ENCODE measurements around the gene TESPA1.
"Not testable (repeated sequence)": the region's sequence is repeated elsewhere in the genome, so short reads cannot be mapped to it uniquely, and the experiment has no call there.

Gene TESPA1

DNA sequence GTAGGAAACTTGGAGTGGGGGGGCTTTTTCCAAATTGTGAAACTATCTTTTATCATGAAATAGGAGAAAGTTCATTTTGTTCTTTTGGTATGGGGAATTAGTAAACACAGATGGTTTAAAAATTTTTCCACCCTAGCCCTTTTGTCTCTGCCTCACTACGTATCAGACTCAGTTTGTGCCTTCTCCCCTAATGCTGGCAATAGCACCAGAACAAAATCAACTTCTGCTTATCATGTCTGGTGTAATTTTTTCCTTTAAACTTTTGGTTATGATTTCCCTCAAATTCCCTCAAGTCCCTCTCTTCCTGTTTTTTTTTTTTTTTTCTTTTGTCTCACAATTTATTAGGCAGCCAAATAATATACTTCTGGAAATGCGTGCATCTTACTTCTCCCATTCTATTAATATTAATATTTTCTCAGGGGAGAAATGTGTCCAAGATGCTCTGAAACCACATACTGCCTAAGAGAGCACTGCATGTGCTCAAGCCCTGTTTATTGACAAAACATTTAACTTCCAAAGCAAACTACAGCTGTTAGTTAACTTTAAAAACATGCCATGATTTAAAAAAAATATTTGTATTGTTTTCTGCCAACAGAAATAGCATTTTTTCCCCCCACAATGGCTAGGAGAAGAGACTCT is 35.4 kb downstream of the TESPA1 start:
- no peak for DNase-seq (ENCODE audit: low read depth in 3 of 3, low spot score in 1 of 3)

DNA sequence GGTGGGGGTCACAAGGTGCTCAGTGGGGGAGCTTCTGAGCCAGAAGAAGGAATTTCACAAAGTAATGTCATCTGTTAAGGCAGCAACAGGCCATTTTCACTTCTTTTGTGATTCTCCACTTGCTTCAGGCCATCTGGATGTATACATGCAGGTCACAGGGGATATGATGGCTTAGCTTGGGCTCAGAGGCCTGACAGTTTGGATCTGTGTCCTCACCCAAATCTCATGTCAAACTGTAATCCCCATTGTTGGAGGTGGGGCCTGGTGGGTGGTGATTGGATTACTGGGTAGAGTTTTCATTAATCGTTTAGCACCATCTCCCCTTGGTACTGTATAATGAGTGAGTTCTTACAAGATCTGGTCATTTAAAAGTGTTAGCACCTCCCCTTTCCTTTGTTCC is 36.4 kb downstream of the TESPA1 start:
- DNase-seq (ENCODE audit: low read depth in 3 of 3, low spot score in 1 of 3), result no peak

DNA sequence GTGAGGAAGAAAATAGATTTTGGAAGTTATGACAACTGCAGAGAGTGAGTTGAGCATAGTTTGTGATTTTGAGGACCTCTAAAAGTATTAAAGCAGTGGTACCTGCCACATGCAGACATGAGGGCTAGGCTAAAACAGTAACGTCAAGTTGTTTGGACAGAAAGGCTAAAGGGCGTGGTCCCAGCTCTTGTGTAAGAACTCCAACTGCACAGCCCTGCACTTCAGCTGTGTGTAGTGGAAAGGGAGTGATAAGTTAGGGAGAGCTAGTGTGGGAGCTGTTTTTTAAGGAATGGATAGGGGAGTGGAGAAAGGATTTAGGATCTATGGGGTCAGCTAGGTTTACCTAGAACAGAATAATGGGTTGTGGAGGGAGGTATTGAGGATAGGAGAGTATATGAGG is 39.5 kb downstream of the TESPA1 start:
- DNase-seq (ENCODE audit: low read depth in 3 of 3, low spot score in 1 of 3), result no peak

DNA sequence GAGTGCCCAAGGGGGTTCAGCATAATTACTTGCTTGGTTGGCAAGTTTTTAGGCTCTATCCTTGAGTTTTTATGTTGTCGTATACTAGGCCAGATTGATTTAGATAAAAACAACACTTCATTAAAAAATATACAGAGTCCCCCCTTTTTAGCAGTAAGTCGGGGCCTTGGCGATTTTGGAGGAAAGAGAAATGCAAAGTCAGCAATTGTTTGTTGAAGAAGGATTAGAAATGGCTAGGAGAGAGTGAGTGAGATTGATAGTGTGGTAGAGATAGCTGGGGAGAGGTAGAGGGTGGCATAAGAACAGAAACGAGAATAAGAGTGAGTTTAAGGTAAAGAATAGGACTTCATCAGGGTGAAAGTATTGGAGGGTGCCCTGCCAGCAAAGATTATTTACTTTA is 41.3 kb downstream of the TESPA1 start:
- DNase-seq (ENCODE audit: low read depth in 3 of 3, low spot score in 1 of 3), result not testable (repeated sequence)

DNA sequence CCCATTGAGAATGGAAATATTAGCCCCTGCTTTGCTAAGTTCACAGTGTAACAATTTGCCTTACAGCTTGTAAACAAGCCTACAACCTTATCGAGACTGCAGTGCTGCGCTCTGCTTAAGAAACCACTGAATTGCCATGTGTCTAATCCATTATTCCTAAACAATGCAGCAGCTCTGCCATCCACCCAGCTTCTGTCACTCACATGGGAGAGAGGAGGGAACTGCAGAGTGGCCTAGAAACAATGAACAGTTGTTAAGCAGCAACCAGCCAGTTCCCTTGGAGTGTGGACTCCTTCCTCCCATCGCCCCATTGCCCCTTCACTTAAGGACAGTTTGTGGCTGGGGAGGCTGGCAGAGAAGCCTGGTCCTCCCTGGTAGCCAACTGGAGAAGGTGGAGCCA is 42.9 kb downstream of the TESPA1 start:
- no peak for DNase-seq (ENCODE audit: low read depth in 3 of 3, low spot score in 1 of 3)

DNA sequence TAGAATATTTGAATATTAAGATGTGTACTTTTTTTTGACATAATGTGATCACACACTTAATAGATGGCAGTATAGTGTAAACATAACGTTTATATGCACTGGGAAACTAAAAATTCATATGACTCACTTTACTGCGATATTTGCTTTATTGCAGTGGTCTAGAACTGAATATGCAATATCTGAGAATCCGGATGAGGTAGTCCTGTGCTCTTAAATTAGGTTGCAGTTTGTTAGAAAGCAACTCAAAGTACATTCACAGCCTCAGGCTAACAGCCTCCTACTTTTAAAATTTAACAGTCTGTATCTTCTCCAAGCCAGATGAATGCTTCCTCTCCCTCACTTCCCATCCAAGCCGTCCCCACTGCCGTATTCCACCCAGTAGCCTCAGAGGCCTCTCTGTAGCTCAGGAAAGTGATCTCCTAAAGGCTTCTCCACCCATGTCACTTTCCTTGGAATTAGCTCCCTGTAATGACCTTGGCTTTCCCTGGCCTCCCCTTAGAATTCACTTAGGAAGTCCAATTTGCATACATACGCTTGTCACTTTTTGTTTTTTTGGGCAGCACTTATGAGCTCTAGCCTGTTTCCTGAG is 43.7 kb downstream of the TESPA1 start:
- no peak for DNase-seq (ENCODE audit: low read depth in 3 of 3, low spot score in 1 of 3)

DNA sequence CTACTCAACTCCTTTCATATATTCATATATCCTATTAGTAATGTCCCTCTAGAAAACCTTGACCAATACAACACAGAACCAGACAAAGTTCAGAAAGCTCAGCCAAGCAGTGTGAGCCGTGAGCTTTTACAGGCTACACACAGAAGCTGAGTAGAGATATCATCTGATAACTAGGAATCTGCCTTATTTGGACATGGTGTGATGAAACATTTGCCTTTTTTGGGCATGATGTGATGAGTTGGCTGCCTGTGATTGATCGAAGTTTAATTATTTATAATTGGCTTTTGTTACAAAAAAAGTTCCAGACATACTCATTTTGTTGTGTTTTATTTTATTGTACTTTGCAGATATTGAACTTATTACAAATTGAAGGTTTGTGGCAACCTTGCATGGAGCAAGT is 46.6 kb downstream of the TESPA1 start:
- no peak for DNase-seq (ENCODE audit: low read depth in 3 of 3, low spot score in 1 of 3)

DNA sequence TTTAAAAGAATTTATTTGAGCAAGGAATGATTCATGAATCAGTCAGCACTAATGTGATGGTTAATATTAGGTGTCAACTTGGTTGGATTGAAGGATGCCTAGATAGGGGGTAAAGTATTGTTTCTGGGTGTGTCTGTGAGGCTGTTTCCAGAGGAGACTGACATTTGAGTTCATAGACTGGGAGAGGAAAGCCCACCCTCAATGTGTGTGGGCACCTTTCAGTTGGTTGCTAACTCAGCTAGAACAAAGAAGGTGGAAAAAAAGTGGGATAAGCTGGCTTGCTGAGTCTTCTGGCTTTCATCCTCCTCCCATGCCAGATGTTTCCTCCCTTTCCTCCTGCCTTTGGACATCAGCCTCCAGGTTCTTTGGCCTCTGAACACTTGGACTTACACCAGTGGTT is 47.2 kb downstream of the TESPA1 start:
- no peak for DNase-seq (ENCODE audit: low read depth in 3 of 3, low spot score in 1 of 3)

DNA sequence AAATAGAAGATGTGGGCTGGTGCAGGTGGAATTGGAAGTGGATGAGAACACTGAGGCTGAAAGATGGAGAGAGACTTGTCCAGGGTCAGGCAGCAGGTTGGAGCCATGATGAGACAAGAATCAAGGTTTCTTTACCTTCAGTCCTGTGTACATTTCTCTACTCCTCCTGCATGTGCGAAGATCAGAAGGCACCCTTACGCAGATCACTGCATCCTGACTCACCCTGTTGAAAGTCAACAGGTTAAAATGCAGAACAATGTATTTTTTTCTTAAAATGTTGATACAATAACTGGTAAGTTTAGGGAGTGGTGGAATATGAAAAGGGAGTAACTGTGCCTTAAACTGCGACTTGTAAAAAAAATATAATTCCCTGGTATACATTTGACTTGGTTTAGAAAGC is 47.8 kb downstream of the TESPA1 start:
- no peak for DNase-seq (ENCODE audit: low read depth in 3 of 3, low spot score in 1 of 3)

DNA sequence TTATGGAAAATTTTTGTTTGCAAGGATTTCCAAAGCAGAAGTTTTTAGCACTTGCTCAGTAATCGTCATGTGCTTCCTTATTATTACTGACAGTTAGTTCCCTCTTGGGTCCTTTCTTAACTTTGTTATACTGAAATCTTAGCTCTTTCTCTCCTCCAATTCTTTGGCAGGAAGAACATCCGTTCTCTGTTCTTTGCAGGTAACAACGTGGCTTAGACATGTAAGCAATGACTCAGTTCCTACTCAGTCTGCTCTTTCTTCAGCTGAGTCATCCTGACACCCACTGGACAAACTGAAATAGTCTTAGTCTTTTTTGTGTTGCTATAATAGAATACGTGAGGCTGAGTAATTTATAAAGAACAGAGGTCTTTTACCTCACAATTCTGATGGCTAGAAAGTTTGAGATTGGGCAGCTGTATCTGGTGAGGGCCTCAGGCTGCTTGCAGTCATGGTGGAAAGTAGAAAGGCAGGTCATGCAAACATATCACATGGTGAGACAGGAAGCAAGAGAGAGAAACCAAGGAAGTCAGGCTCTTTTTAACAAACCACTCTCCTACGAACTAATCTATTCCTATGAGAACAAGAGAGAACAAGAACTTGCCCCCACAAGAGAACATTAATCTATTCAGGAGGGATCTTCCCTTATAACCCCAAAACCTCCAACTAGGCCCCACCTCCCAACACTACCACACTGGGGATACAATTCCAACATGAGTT is 49.2 kb downstream of the TESPA1 start:
- peak in 2 of 3 donors; percentile 5 to 29 for DNase-seq (ENCODE audit: low read depth in 3 of 3, low spot score in 1 of 3)

DNA sequence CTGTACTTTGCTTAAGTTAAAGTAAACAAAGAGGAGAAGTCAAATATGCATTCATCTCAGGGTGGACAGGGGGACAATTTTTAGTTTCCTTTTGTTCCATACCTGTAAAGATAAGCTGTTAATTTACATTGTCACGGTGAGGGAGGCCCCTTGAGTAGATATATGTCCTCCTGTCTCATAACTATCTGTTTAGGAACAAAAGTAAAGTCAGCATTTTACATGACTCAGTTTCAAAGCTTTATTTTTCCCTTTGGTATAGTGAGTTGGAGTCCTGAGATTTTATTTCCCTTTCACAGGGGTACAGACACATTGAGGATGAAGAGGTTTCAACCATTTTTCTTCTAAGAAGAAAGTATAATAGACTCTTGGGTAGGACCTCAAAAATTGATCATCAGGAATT is 50.1 kb downstream of the TESPA1 start:
- DNase-seq (ENCODE audit: low read depth in 3 of 3, low spot score in 1 of 3), result no peak

DNA sequence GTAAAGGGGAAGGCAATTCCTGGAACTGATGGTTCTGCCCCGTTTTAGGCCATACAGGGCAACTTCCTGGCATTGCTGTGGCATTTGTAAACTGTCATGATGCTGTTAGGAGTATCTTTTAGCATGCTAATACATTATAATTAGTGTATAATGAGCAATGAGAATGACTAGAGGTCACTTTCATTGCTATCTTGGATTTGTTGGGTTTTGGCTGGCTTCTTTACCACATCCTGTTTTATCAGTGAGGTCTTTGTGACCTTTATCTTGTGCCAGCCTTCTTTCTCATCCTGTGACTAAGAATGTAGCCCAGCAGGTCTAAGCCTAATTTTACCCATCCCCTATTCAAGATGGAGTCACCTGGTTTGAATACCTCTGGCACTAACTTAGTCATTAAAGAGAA is 51.2 kb downstream of the TESPA1 start:
- no peak for DNase-seq (ENCODE audit: low read depth in 3 of 3, low spot score in 1 of 3)

DNA sequence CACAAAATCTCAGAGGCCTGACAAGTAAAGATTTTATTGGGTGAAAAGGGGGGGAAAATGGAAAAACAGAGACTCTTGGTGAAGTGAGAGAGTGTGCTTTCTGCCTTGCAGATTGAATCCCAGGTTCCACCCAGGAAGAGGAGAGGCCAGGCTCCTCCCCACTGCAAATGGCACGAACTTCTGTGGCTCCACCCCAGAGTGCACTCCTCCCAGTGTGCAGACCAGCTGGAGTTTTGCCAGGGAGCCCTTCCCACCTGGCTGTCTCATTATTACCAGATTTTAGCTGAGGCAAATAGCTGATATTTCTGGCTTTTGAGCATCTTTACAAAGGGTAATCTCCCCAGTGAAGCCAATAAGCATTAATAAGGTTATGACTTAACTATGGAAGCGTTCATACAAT is 51.9 kb downstream of the TESPA1 start:
- DNase-seq (ENCODE audit: low read depth in 3 of 3, low spot score in 1 of 3), result no peak

DNA sequence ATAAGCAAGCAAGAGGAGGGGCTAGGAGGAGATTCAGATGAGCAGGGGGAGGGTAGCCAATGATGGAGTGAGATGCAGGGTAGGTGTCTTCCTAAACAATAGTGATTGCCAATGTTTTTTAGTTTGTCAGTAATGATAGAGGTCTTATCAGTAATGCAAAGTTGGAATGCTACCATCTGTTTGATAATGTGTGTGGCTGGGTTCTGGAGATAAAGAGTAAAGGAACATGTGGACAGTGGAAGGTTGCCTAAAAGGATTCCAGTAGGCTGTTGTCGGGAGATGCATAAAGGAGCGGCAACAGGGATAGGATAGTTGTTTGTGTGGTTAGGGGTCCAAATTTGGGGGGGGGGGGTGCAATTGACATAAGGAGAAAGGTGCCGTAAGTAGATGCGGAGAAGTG is 52.5 kb downstream of the TESPA1 start:
- no peak for DNase-seq (ENCODE audit: low read depth in 3 of 3, low spot score in 1 of 3)

DNA sequence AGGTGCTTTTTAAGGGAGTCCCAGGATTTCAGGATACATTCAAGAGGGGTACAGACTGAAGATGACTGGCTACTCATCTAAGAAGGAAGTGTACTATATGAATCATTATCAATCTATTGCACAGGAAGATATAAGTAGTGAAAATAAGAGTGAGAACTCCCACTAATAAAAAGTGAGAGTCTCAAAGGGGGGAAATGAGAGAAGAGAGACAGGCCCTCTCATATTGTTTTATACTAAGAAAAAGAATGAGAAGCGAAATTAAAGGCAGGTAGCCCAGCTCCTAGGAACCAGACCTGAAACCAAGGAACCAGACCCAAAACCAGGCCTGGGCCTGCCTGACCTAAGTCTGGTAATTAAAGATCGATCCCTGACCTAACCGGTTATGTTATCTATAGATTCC is 54.6 kb downstream of the TESPA1 start:
- no peak for DNase-seq (ENCODE audit: low read depth in 3 of 3, low spot score in 1 of 3)

DNA sequence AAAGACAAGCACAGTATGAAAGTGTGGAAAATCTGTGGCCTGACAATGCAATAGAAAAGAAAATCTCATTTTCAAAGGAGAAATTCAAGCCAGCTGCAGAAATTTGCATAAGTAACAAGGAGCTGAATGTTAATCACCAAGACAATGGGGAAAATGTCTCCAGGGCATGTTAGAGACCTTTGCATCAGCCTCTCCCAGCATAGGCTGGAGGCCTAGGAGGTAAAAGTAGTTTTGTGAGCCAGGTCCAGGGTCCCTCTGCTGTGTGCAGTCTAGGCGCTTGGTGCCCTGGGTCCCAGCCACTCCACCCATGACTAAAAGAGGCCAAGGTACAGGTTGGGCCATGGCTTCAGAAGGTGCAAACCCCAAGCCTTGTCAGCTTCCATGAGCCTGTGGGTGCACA is 58.3 kb downstream of the TESPA1 start:
- no peak for DNase-seq (ENCODE audit: low read depth in 3 of 3, low spot score in 1 of 3)

DNA sequence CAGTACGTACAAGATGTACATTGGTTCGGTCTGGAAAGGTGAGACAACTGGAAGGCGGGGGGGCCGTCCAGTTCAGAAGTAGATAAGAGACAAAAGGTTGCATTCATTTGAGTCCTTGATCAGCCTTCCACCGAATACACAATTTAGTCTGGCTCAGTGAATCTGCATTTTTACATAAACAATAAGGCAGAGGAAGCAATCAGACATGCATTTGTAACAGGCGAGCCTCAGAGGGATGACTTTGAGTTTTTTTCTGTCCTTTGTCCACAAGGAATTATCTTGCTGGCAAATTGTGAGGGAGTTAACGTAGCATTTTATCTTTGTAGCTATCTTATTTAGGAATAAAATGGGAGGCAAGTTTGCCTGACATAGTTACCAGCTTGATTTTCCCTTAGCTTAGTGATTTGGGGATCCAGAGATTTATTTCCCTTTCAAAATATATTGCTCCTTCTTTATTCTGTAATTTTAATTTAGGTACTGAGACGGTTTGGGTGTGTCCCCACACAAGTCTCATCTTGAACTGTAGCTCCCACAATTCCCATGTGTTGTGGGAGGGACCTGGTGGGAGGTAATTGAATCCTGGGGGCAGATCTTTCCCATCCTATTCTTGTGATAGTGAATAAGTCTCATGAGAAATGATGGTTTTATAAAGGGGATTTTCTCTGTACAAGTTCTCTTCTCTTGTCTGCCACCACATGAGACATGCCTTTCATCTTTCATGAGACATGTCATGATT is 59.4 kb downstream of the TESPA1 start:
- DNase-seq (ENCODE audit: low read depth in 3 of 3, low spot score in 1 of 3), result no peak

DNA sequence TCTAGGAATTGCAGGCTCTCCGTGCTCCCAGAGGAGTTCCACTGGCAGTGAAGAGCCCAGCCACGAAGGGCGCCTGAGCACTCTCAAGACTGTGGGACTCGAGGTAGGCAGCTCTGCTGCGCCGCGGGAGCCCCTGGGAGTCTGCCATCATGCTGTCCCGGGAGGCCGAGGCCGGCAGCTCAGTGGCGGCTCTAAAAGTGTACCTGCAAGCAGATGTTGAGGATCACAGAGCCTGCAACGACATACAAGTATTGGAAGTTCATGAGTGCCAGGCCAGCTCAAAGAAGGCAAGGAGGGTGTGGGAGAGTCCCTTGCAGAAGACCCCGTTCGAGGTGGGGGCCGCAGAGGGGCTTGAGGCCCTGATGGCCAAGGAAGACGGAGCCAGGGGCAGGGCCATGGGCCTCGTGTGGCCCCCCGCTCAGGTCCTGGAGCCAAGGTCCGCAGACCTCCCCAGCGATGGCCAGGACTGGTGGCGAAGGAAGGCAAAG is 67.5 kb downstream of the TESPA1 start:
- no peak for DNase-seq (ENCODE audit: low read depth in 3 of 3, low spot score in 1 of 3)

Measured in stimulated activated CD4-positive, alpha-beta T cell treated with anti-CD3 and anti-CD28 coated beads, TNF-alpha, amount 100 ng/mL, for 1 hour (primary cell).